ENCODE results near the gene BACH2.

DNA sequence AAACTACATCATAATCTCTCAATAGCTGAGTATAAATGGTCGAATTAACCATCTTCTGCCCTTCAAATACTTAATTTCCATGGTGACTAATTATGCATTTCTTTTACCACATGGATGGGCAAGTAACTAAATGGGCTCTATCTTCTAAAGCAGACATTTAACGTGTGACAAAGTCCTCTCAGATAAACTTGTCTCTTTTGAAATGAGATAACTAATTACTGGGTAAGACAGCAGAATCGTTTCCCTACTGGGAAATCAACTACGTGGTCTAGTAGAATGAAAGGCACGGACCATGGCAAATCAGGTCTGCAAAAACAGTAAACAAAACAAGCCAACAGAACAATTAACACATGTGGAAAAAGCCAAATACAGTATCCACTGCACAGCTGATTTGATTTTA, 137.7 kb downstream of the BACH2 start:
- TF ChIP-seq EZH2phosphoT487 (IDR thresholded peaks at IDR 0.05; ENCODE audit: insufficient read depth, low read depth) (no peak), EZH2 (IDR thresholded peaks at IDR 0.05; ENCODE audit: insufficient read depth, poor library complexity, severe bottlenecking) (no peak)

Data from GM23248 (cell line).